CD14-positive monocyte (primary cell): Measurements from ENCODE around the gene LCLAT1. TPM values are rescaled to one million over a fixed set of nuclear protein-coding genes. Genes with fewer than 3 reads are reported as not detected.
"Not testable (repeated sequence)": the region's sequence is repeated elsewhere in the genome, so short reads cannot be mapped to it uniquely, and the experiment has no call there.

ENCODE experiments used
- DNase-seq, 3 donors: peaks; one replicate each; pipeline ENCODE4 v3.0.0-alpha.2; 2011 to 2022
- H2AFZ ChIP-seq: 2 replicates; pipeline ENCODE4 v1.6.0; 2012; ENCODE audit warnings: mild to moderate bottlenecking, low read depth, low read length, inconsistent platforms; ENCODE audit not compliant: insufficient read depth, poor library complexity, severe bottlenecking
- H3K27ac ChIP-seq, 2 donors: 1 replicate in 1 of 2; 2 replicates in 1 of 2; pipeline ENCODE4 v1.5.1; 2012 to 2013; ENCODE audit warnings: low read length in 2 of 2, control low read depth in 1 of 2, inconsistent platforms in 1 of 2, low read depth in 1 of 2, mild to moderate bottlenecking in 1 of 2
- H3K27me3 ChIP-seq, 2 donors: one replicate each; pipeline versions ENCODE4 v1.6.0 to v1.6.1; 2011 to 2013; ENCODE audit warnings: low read length in 2 of 2; ENCODE audit not compliant: control insufficient read depth in 2 of 2, insufficient read depth in 2 of 2
- H3K36me3 ChIP-seq, 2 donors: replicated peaks in 1 of 2; 1 replicate in 1 of 2; 2 replicates in 1 of 2; pipeline versions ENCODE4 v1.5.1 to v1.6.1; 2012 to 2013; ENCODE audit warnings: low read length in 2 of 2, control low read depth in 1 of 2, inconsistent platforms in 1 of 2, mild to moderate bottlenecking in 1 of 2; ENCODE audit not compliant: insufficient read depth in 2 of 2, control insufficient read depth in 1 of 2
- H3K4me1 ChIP-seq, 2 donors: 1 replicate in 1 of 2; 2 replicates in 1 of 2; pipeline versions ENCODE4 v1.5.1 to v1.6.1; 2012 to 2013; ENCODE audit warnings: low read length in 2 of 2, control low read depth in 1 of 2, inconsistent platforms in 1 of 2, mild to moderate bottlenecking in 1 of 2, moderate library complexity in 1 of 2; ENCODE audit not compliant: insufficient read depth in 2 of 2, control insufficient read depth in 1 of 2
- H3K4me2 ChIP-seq: replicated peaks from 2 replicates; pipeline ENCODE3; 2012; ENCODE audit warnings: low read length, moderate library complexity, mild to moderate bottlenecking; ENCODE audit not compliant: poor library complexity, severe bottlenecking; ENCODE audit errors: extremely low read depth
- H3K4me3 ChIP-seq, 3 experiments: fragments of 200-600 bp in 1 of 3; sonication (generic) in 1 of 3; replicated peaks in 1 of 3; 1 replicate in 2 of 3; 2 replicates in 1 of 3; pipeline ENCODE4 v1.5.1; 2011 to 2013; ENCODE audit warnings: low read length in 3 of 3, mild to moderate bottlenecking in 3 of 3, control low read depth in 2 of 3, low read depth in 2 of 3, inconsistent platforms in 1 of 3, moderate library complexity in 1 of 3
- H3K79me2 ChIP-seq: 2 replicates; pipeline ENCODE4 v1.6.0; 2012; ENCODE audit warnings: mild to moderate bottlenecking, control low read depth, inconsistent platforms, low read length, moderate library complexity; ENCODE audit not compliant: insufficient read depth
- H3K9ac ChIP-seq: 2 replicates; pipeline ENCODE4 v1.6.0; 2017; ENCODE audit warnings: low read length, mild to moderate bottlenecking; ENCODE audit not compliant: insufficient read depth, poor library complexity, severe bottlenecking
- H3K9me3 ChIP-seq, 2 donors: replicated peaks in 1 of 2; 1 replicate in 1 of 2; 2 replicates in 1 of 2; pipeline versions ENCODE4 v1.5.1 to v1.6.1; 2012 to 2013; ENCODE audit warnings: low read length in 2 of 2, control low read depth in 1 of 2; ENCODE audit not compliant: control insufficient read depth in 1 of 2, insufficient read depth in 1 of 2
- H4K20me1 ChIP-seq: 2 replicates; pipeline ENCODE4 v1.6.0; 2012; ENCODE audit warnings: mild to moderate bottlenecking, low read length, control low read depth, moderate library complexity; ENCODE audit not compliant: insufficient read depth
- H3K27ac Mint-ChIP-seq, 7 donors: one replicate each; pipeline ENCODE4 v1.8.0; 2020; ENCODE audit warnings: mild to moderate bottlenecking in 7 of 7, mixed read lengths in 7 of 7, moderate library complexity in 6 of 7, inconsistent platforms in 2 of 7
- H3K27me3 Mint-ChIP-seq, 3 donors: one replicate each; pipeline ENCODE4 v1.8.0; 2021 to 2022; ENCODE audit warnings: low read depth in 3 of 3, mild to moderate bottlenecking in 3 of 3, mixed read lengths in 3 of 3, moderate library complexity in 3 of 3, inconsistent platforms in 1 of 3
- H3K36me3 Mint-ChIP-seq, 2 donors: one replicate each; pipeline ENCODE4 v1.8.0; 2020; ENCODE audit warnings: mixed read lengths in 2 of 2, inconsistent platforms in 1 of 2, mild to moderate bottlenecking in 1 of 2
- H3K4me1 Mint-ChIP-seq: one replicate; pipeline ENCODE4 v1.8.0; 2020; ENCODE audit warnings: mild to moderate bottlenecking, mixed read lengths
- H3K4me3 Mint-ChIP-seq, 2 donors: one replicate each; pipeline ENCODE4 v1.8.0; 2020; ENCODE audit warnings: mild to moderate bottlenecking in 2 of 2, mixed read lengths in 2 of 2, moderate library complexity in 1 of 2
- H3K9me3 Mint-ChIP-seq, 7 donors: one replicate each; pipeline ENCODE4 v1.8.0; 2020 to 2022; ENCODE audit warnings: mixed read lengths in 7 of 7, mild to moderate bottlenecking in 6 of 7, moderate library complexity in 6 of 7, inconsistent platforms in 2 of 7
- WGBS: methylation state at CpG from one replicate; pipeline ENCODE4 v1.1.5; 2013; ENCODE audit warnings: missing lambda C conversion rate; ENCODE audit not compliant: insufficient coverage; 5-methylcytosine and 5-hydroxymethylcytosine counted together
- intact Hi-C, 2 donors: fragments of 100-400 bp; cut with micrococcal nuclease; formaldehyde crosslinking; loops; one replicate each; pipeline versions ENCODE4 v1.15.0 to v1.15.1; 2023
- polyA plus RNA-seq, 3 donors: library from polyadenylated mRNA; depleted of rRNA in 1 of 3; unstranded in 2 of 3; stranded (reverse) in 1 of 3; fragments of 300-500 nt in 2 of 3; fragments of >200 nt in 1 of 3; fragmentation: Illumina TruSeq in 2 of 3; gene quantifications; 1 replicate in 2 of 3; 2 replicates in 1 of 3; pipeline ENCODE4 v1.2.3, GENCODE V29; 2012 to 2021
- TF ChIP-seq, protein P1 (sequence below): fragments of 200-600 bp; IDR thresholded peaks from one replicate; pipeline ENCODE4 v1.8.0; 2022; ENCODE audit warnings: antibody characterized with exemption, mild to moderate bottlenecking

LCLAT1 gene
- polyA plus RNA-seq, 3 donors = 1.2 to 5.7 (median 1.3) TPM

DNA sequence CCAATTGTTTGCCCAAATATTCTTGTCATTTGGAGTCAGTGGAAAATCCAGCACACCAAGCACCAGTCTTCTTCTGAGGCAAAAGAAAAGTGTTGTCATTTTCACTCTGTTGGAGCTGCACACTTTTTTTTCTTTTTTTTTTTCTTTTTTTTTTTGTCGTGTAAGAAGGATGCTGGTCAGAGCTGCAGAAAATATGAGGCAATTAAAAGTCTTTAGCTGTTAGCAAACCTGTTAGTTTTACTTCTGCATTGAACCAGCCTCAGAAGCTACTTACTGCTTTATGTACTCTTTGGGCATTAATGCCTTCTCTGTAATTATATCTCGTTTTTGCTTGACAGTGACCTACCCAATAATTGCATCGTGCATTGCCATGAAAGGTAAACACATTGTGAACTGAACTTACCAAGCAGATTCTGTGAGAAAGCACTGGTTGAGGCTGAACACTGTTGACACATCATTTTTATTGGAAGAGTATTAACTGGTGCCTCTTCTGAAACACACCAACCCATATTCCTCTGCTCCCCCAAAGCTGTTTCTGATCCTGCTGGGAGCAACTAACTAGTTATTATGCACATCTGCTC lies 194.8 kb downstream of the LCLAT1 start:
- no peak overlapping the region for H3K9ac ChIP-seq
- H3K4me1 Mint-ChIP-seq = peaks cover 26% of the 10 kb centered on the region
- H3K36me3 Mint-ChIP-seq = peaks cover 11 to 26% of the 10 kb centered on the region in 2 donors
- H3K27ac Mint-ChIP-seq = no peak overlapping the region
- peaks cover 8 to 12% of the 10 kb centered on the region in 2 donors for H3K4me1 ChIP-seq
- no peak overlapping the region for H3K27ac ChIP-seq
- H3K4me3 Mint-ChIP-seq = no peak overlapping the region
- H3K27me3 ChIP-seq = no peaks in the 10 kb centered on the region
- 57% methylated on average over 1 of the region's 3 CpGs for WGBS
- no peak for DNase-seq
- H3K9me3 ChIP-seq = no peaks in the 10 kb centered on the region
- no peak overlapping the region for H3K4me3 ChIP-seq
- intact Hi-C loops = no loop called here
- no peak overlapping the region for H2AFZ ChIP-seq
- no peak overlapping the region for H3K4me2 ChIP-seq
- TF ChIP-seq, protein P1, sequence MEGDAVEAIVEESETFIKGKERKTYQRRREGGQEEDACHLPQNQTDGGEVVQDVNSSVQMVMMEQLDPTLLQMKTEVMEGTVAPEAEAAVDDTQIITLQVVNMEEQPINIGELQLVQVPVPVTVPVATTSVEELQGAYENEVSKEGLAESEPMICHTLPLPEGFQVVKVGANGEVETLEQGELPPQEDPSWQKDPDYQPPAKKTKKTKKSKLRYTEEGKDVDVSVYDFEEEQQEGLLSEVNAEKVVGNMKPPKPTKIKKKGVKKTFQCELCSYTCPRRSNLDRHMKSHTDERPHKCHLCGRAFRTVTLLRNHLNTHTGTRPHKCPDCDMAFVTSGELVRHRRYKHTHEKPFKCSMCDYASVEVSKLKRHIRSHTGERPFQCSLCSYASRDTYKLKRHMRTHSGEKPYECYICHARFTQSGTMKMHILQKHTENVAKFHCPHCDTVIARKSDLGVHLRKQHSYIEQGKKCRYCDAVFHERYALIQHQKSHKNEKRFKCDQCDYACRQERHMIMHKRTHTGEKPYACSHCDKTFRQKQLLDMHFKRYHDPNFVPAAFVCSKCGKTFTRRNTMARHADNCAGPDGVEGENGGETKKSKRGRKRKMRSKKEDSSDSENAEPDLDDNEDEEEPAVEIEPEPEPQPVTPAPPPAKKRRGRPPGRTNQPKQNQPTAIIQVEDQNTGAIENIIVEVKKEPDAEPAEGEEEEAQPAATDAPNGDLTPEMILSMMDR = no peak
- H3K79me2 ChIP-seq = no peaks in the 10 kb centered on the region
- H3K27me3 Mint-ChIP-seq = no peaks in the 10 kb centered on the region
- H4K20me1 ChIP-seq = no peaks in the 10 kb centered on the region
- H3K36me3 ChIP-seq = no peaks in the 10 kb centered on the region
- H3K9me3 Mint-ChIP-seq = no peaks in the 10 kb centered on the region

DNA sequence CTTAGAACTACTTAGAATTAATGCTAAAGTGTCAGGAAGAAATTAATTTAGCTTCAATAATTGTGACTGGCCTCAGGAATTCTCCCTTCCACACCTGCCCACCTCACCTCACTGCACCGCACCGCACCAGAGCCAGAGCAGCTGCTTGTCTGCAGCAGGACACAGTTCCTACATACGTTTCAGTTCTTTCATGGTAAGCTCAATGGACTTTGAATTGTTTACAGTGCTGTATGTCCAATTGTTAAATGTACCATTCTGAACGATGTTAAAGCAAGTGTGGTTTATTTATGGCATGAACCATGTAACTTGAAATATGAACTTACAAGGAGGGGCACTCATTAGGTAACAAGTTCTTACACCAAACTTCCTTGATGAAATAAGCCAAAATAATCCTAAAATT lies 196.0 kb downstream of the LCLAT1 start:
- Mint-ChIP-seq H3K36me3 (peaks cover 11 to 26% of the 10 kb centered on the region in 2 donors), H3K4me1 (peaks cover 24% of the 10 kb centered on the region)
- H3K79me2 ChIP-seq, intact Hi-C loops, H3K4me2 ChIP-seq, H3K27ac ChIP-seq, H3K27ac Mint-ChIP-seq, H3K9me3 ChIP-seq, H3K27me3 Mint-ChIP-seq, H3K36me3 ChIP-seq, H3K9me3 Mint-ChIP-seq, H4K20me1 ChIP-seq, H2AFZ ChIP-seq, DNase-seq, H3K4me3 ChIP-seq, H3K4me3 Mint-ChIP-seq, H3K9ac ChIP-seq, H3K27me3 ChIP-seq: not testable (repeated sequence)
- H3K4me1 ChIP-seq = peaks cover 8 to 12% of the 10 kb centered on the region in 2 donors
- no CpG with 5 or more reads among the region's 4 CpGs for WGBS
